Hypothalamus (tissue), 51 donors: ENCODE results near the gene EBF3.

Experiments used
- DNase-seq, 51 donors: peaks; one replicate each; lab custom pipeline; 2025; lab: John Stamatoyannopoulos, UW

EBF3 gene

GRCh38 chr10:129961157-129961701, 2.8 kb downstream of the EBF3 start:
- no peak for DNase-seq

GRCh38 chr10:129960481-129961156, 3.5 kb downstream of the EBF3 start:
- DNase-seq = no peak

DNA sequence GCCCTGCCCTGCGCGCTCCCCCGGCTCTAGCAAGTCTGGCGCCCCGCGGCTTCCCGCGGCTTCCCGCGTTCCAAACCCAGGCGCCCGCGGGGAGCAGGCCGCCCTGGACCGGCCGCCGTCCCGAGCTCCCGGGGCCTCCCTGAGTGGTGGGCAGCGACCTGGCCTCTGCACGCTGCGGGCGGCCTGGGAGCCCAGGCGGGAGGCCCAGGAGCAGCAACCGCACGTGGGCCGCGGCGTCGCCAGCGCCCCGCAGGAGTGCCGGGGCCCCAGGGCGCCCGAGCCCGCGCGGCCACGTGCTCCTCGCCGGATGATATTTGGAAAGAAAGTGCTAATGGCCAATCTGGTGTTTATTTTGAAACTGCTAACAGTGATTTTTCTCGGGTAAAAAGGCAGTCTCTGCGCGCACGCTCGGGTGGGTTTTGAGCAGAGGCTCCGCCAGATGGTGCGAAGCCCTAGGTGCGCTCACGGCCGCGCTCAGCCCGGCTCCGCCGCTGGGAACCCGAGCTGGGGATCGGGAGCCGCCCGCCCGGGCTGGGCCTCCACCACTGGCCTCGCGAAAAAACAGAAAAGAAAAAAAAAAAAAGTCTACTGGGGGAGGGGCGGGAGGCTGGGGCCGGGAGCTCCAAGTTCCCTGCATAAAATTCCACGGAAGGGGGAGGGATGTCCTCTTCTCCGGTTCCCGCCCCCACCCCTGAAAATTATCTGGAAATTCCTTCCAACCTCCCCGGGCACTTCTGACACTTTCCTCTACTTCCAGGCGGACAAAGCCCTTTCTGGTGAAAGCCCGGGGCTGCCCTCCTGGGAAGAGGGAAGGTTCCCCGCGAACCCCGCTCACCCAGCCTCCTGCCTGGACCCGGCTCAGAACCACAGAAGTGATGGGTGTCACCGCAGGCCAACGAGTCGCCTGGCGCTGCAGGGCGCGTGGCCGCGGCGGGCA, 4.3 kb downstream of the EBF3 start:
- DNase-seq = no peak

GRCh38 chr10:129958629-129959543, 5.2 kb downstream of the EBF3 start:
- no peak for DNase-seq

- no peak for DNase-seq
Measured at GRCh38 chr10:129958148-129958628, 5.9 kb downstream of the EBF3 start.

GRCh38 chr10:129956876-129957673, 7.0 kb downstream of the EBF3 start:
- DNase-seq = no peak

DNA sequence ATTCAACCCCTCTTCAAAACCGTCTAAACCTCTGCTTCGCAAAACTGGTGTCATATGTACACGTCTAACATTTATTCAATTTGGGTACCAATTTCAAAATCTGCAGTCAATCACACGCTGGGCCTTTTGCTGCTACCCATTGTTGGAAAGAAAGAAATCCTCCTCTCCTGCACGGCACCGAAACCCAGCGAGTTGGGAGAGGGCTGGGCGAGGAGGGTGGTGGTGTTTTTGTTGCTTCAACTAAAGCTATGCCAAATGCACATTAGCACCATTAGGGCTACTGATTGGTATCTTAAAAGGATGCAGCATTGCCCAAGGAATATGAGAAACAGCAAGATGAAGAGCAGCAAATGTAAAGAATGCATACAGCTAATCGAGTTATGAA, 7.8 kb downstream of the EBF3 start:
- DNase-seq = no peak

GRCh38 chr10:129955601-129956285, 8.3 kb downstream of the EBF3 start:
- no peak for DNase-seq

DNA sequence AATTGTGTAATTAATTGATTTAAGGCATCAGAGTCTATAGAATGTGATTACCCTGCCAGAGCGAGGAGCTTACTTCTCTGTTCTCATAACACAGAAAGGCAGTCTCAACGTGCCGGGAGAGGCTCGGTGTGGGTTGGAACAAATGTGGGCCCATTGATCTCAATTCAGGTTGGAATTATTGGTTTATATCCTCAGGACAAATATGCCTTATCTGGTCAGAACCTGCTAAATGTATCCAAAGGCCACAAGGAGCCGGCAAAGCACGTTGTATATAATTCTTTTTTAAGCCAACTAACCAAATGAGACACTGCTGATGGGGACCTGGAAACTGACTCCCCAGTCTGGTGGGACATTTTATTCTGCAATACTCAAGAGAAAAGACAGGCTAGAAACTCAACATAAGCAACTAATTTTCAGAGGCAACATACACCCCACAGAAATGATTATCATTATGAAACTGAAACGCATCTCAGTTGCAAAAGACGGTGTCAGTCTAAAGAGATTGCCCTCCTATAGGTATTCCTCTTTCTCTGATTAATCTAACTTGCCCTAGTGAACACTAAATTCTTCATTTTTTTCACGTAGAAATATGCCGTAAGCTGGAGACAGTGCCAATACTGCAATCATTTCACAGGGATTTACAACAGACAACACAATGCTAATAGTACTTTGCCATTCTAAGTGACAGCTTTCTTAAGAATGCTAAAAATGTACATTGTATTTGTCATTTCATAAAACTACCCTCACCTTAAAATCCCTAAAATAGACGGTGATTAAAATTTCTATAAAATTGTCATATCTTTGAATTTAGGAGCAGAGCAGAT, 9.4 kb downstream of the EBF3 start:
- no peak for DNase-seq

DNA sequence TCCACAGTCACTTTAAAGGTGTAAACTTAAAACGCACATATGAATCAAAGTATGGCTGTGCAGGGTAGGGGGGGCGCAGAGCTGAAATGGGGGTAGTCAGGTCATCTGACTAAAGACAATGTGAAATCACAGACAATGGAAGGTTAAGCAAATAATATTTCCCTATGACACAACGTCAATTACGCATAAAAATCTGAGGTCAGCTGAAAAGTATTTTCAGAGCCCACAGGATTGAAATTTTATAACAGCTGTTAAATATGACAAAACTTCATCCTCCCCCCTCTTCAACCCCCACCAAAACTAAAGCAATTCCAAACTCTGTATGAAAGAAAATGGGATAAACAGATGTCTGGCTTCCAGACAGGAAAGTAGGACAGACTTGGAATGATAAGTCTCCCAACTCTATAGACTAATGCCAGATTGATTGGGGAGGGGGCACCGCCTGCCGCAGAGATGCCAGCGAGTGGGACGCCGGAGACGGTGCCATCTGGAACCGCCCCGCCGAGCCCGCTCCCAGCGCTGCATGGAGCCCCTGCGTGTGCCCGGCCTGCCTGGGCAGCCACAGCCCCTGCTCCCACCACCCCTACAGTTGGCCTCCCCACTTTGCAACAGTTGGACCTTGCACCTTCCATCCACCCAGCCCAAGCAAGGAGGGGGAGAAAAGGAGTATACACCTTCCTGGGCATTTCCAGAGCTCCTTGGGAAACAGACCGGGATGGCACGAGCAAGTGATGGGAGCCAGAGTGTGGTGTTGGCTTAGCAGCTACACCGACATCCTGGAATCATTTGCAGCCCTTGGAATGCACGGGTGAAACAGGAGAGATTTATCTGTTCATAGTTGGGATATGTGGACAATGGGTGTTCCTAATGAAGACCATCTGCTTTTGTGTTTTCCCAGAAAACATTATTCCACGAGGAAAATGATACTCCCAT, 10.7 kb downstream of the EBF3 start:
- no peak for DNase-seq

DNA sequence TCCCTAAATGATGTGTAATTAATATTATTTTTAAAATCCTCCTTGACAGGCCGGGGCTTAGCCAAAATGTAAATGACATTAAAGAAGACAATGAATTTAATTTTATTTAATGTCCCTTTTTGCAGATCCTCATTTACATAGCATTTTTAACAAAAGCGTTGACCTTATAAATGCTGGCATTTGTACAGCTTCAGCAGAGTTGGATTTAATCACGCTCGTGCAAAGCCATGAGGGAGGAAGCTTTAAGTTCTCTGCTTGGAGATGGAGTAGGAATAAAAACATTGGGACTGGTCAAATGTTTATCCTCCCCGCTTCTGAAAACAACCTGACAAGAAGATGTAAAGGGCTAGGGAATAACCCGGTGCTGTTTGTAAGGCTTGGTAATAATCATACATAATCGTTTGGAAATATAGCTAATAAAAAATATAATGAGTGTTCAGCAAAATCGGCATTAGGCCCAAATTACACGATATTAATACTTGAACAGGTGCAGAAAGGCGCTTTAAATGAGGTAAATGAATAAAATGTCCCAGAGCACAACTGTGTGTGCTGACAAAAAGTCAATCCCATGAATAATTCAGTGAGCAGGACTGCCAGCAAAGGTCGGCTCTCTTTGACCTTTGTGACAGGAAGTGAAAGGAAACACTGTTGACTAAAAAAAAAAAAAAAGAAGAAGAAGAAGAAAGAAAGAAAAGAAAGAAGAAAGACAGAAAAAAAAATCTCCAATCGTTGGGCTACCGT, 11.5 kb downstream of the EBF3 start:
- DNase-seq = no peak

DNA sequence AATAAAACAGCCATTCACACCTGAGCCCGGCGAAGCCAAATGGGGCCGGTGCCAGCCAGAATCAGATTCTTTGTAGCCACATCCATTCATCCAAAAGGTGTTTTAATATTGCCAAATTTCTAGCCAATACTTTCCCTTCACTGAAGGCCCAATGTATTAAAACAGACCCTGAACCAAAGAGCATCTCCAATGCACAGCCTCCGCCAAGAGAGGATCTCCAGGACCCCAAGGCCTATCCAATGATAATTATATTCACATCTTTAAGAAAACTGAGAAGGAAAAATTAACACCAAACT, 12.2 kb downstream of the EBF3 start:
- no peak for DNase-seq

DNA sequence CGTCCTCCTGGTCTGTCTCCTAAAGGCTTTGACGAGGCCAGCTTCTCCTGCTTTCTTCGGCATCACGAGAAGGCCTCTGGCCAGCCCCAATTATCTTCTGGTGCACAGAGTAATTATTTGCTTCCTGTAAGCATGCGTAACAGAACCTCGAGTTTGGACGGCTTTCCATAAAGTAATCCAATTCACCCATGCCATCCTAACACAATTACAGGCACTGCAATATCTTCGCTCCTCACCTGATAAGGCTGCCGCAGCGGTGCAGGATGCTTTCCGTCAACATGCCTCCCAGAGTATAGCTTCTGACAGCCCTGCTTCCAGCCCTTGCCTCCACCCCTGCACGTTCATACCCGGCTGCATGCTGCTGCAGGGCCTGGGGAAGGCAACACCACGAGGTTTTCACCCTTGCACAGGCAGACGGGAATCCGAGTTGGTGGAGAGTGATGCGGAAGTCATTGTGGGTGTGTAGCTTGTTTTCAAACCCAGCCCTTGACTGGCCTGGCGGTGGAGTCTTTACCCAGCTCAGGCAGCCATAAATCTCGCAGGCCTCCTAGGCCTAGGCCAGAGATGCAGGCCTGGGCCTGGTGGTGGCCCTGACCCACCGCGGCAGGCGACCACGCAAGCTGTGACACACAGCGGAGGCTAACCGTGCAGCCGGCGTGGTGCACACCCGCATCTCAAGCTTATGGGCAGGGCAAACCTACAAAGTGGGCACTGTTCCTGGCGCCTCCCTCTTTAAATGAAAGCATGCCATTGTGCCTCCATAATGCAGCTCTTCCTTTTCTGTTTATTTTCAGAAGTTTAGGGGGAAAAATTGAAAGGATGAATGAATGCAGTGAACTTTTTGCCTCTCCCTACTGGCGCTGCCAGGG, 12.7 kb downstream of the EBF3 start:
- DNase-seq = no peak

DNA sequence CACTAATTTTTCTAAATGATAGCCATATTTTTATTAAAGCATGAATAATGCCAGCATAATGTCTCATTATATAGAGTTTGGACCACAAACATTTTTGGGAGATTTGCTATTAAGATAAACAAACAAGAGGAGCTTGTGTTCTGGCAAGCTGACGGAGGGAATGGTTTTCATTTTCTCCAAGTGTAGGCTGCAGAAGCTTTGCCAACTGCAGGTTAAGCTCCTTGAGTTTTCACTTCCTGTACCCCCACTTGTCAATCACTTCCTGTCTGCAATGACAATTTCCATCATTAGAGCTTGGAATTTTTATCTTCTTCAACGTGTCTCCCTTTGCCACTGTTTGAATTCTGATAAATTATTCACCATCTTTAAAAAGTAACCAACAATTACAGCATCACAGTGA, 13.4 kb downstream of the EBF3 start:
- DNase-seq = no peak

DNA sequence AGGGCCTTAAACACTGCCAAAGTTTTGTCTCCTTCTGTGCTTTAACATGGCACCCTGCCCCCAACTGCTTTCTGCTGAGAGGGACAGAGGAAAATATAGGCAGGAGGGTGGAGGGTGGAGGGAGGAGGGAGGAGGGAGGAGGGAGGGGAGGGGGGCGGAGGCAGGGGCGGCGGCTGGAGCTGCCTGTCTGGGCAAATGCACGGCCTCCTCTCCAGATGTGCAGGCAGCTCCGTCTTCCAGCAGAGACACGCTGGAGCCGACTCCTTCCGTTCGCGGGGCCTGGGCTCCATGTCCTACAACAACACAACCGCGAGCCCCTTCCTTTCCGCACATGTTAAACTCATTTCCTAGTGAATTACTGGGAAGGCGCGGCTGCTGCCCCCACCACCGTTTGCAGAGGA, 14.2 kb downstream of the EBF3 start:
- DNase-seq = no peak

DNA sequence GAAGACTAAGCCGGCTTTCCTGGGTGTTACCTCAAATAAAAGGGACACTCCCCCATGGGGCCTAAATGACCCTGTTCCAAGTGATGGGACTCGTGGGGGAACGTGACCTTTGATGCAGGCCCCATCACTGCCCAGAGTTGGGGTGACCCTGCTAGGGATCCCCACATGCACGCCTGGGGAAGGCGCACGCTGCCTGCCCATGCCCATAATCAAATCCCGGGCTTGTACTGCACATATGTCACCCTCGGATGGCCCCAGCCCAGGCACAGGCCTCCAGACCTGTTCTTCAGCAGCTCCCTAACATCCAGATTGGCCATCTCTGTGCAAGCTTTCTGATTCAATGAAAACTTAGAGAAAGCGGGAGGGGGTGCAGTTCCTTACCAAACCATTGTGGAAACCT, 14.7 kb downstream of the EBF3 start:
- no peak for DNase-seq
